Prostate gland (tissue), 2 donors: ENCODE results near the gene TMED6.

Experiments
- CTCF ChIP-seq, 4 experiments: fragments of 200-600 bp in 2 of 4; fragments of 450-650 bp in 2 of 4; sonication (generic) in 2 of 4; IDR thresholded peaks; 1 replicate in 3 of 4; 2 replicates in 1 of 4; pipeline ENCODE4 v1.5.1; 2016 to 2019; ENCODE audit warnings: antibody characterized with exemption in 4 of 4, mild to moderate bottlenecking in 2 of 4, moderate library complexity in 2 of 4
- POLR2AphosphoS5 ChIP-seq: sonication (generic); formaldehyde crosslinking; IDR thresholded peaks from one replicate; pipeline ENCODE4 v1.6.1; 2017; ENCODE audit warnings: antibody characterized with exemption

GRCh38 chr16:69348222-69348621 is 3.4 kb downstream of the TMED6 start:
- TF ChIP-seq POLR2AphosphoS5 = no peak
- TF ChIP-seq CTCF (IDR thresholded peaks at IDR 0.05) = no peak
